Measurements from ENCODE around the gene ATG2A.

DNA sequence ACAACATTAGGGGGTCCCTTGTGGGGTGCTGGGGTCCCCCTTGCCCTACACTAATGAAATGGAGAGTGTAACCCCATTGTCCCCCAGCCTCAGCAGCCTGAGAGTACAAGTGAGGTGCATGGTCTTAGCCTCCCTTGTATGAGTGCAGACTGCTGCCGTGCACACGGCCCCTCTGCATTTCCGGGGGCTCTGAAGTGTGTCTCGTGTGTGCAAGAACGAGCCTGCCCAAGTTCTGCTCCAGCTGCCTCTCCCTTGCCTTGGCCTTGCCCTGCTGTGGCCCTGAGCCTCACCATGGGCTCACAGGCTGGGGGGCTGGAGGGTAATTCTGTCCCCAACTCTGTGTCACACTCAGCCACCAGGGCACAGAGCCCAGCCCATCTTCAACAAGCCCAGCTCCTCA is 33.4 kb downstream of the ATG2A start:
- no peak for TF ChIP-seq GATA2 (CRISPR knock-in tag; IDR thresholded peaks at IDR 0.05)
- TF ChIP-seq, protein P1, sequence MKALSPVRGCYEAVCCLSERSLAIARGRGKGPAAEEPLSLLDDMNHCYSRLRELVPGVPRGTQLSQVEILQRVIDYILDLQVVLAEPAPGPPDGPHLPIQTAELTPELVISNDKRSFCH (CRISPR knock-in tag; IDR thresholded peaks at IDR 0.05), result no peak
- TF ChIP-seq, protein P1 (tag; IDR thresholded peaks at IDR 0.05), result no peak

All from K562 (cell line).